IMR-90 (cell line): Measurements from ENCODE around the gene RPL26. TPM values are rescaled to one million over a fixed set of nuclear protein-coding genes. Genes with fewer than 3 reads are reported as not detected.

Source experiments
- ATAC-seq: fragments of 200-7000 bp; cut with Tn5 transposase; 2 replicates; pipeline ENCODE4 v1.9.1; 2020; ENCODE audit warnings: low read depth, mild to moderate bottlenecking, moderate library complexity
- BruUV-seq: library from RNA; stranded (reverse); fragments of 400-500 nt; replicated peaks from 2 replicates; lab custom pipeline; 2021; lab: Mats Ljungman, UMichigan
- CTCF ChIA-PET: fragments of 300-600 bp; formaldehyde crosslinking; extraction: SDS; loops from one replicate; lab custom pipeline; 2021; ENCODE audit warnings: antibody characterized with exemption; lab: Yijun Ruan, JAX
- POLR2A ChIA-PET: fragments of 300-600 bp; sonication (Branson Sonifier 250); formaldehyde crosslinking; loops from one replicate; lab custom pipeline; 2022; ENCODE audit warnings: antibody characterized with exemption; ENCODE audit not compliant: unreplicated experiment; lab: Charles Lee
- DNase-seq: peaks from one replicate; pipeline ENCODE4 v3.0.0; 2013
- H2AFZ ChIP-seq: replicated peaks from 2 replicates; pipeline ENCODE3; 2013; ENCODE audit warnings: low read length, mild to moderate bottlenecking; ENCODE audit not compliant: poor library complexity
- H2AK5ac ChIP-seq: 2 replicates; pipeline ENCODE4 v1.6.1; 2013; ENCODE audit warnings: low read depth, low read length, inconsistent platforms
- H2AK9ac ChIP-seq: replicated peaks from 2 replicates; pipeline ENCODE3; 2013; ENCODE audit warnings: mild to moderate bottlenecking, low read depth, low read length, moderate library complexity; ENCODE audit not compliant: poor library complexity
- H2BK120ac ChIP-seq: 2 replicates; pipeline ENCODE4 v1.6.1; 2013; ENCODE audit warnings: low read depth, low read length, inconsistent platforms
- H2BK15ac ChIP-seq: 3 replicates; pipeline ENCODE4 v1.6.1; 2013; ENCODE audit warnings: low read depth, low read length, inconsistent platforms
- H2BK20ac ChIP-seq: 2 replicates; pipeline ENCODE4 v1.6.1; 2013; ENCODE audit warnings: low read depth, mild to moderate bottlenecking, inconsistent platforms, low read length, moderate library complexity
- H2BK5ac ChIP-seq: 2 replicates; pipeline ENCODE4 v1.6.1; 2013; ENCODE audit warnings: mild to moderate bottlenecking, low read depth, low read length, inconsistent platforms; ENCODE audit not compliant: poor library complexity, severe bottlenecking
- H3K14ac ChIP-seq: replicated peaks from 2 replicates; pipeline ENCODE4 v1.6.1; 2013; ENCODE audit warnings: low read depth, low read length, inconsistent platforms
- H3K18ac ChIP-seq: 2 replicates; pipeline ENCODE4 v1.6.1; 2013; ENCODE audit warnings: low read depth, low read length, control low read depth
- H3K23ac ChIP-seq: 2 replicates; pipeline ENCODE4 v1.6.1; 2013; ENCODE audit warnings: low read depth, low read length, inconsistent platforms
- H3K27ac ChIP-seq: 2 replicates; pipeline ENCODE4 v1.5.1; 2013; ENCODE audit warnings: mild to moderate bottlenecking, control low read depth, low read length; ENCODE audit not compliant: insufficient read depth
- H3K27me3 ChIP-seq: 2 replicates; pipeline ENCODE4 v1.6.1; 2013; ENCODE audit warnings: low read length; ENCODE audit not compliant: control insufficient read depth, insufficient read depth
- H3K36me3 ChIP-seq: 2 replicates; pipeline ENCODE4 v1.6.1; 2013; ENCODE audit warnings: low read length, mixed read lengths; ENCODE audit not compliant: control insufficient read depth, insufficient read depth
- H3K4ac ChIP-seq: 2 replicates; pipeline ENCODE4 v1.6.1; 2013; ENCODE audit warnings: low read depth, low read length, inconsistent platforms
- H3K4me1 ChIP-seq: 2 replicates; pipeline ENCODE4 v1.6.1; 2013; ENCODE audit warnings: low read length, mixed read lengths; ENCODE audit not compliant: control insufficient read depth, insufficient read depth
- H3K4me2 ChIP-seq: 2 replicates; pipeline ENCODE4 v1.6.1; 2013; ENCODE audit warnings: low read depth, mild to moderate bottlenecking, control low read depth, low read length, moderate library complexity
- H3K4me3 ChIP-seq: 2 replicates; pipeline ENCODE4 v1.5.1; 2013; ENCODE audit warnings: low read depth, mild to moderate bottlenecking, control low read depth, low read length, moderate library complexity; ENCODE audit not compliant: insufficient read depth
- H3K56ac ChIP-seq: 2 replicates; pipeline ENCODE4 v1.6.1; 2013; ENCODE audit warnings: low read length, inconsistent platforms; ENCODE audit not compliant: insufficient read depth; ENCODE audit errors: extremely low read depth
- H3K79me1 ChIP-seq, 2 experiments: 2 replicates each; pipeline ENCODE4 v1.6.1; 2013; ENCODE audit warnings: low read length in 2 of 2, inconsistent platforms in 1 of 2, low read depth in 1 of 2
- H3K9ac ChIP-seq: 2 replicates; pipeline ENCODE4 v1.6.1; 2013; ENCODE audit warnings: low read depth, low read length, control low read depth
- H3K9me1 ChIP-seq: 2 replicates; pipeline ENCODE4 v1.6.1; 2013; ENCODE audit warnings: low read length, inconsistent platforms; ENCODE audit not compliant: insufficient read depth
- H3K9me3 ChIP-seq: 2 replicates; pipeline ENCODE4 v1.6.1; 2013; ENCODE audit warnings: low read length; ENCODE audit not compliant: control insufficient read depth, insufficient read depth
- H4K20me1 ChIP-seq: 2 replicates; pipeline ENCODE4 v1.6.1; 2013; ENCODE audit warnings: low read length, inconsistent platforms; ENCODE audit not compliant: insufficient read depth
- H4K5ac ChIP-seq: 2 replicates; pipeline ENCODE4 v1.6.1; 2013; ENCODE audit warnings: mild to moderate bottlenecking, low read depth, low read length, control low read depth
- H4K8ac ChIP-seq, 2 experiments: 2 replicates each; pipeline ENCODE4 v1.6.1; 2013; ENCODE audit warnings: low read depth in 2 of 2, low read length in 2 of 2, control low read depth in 1 of 2, inconsistent platforms in 1 of 2
- H4K91ac ChIP-seq: 2 replicates; pipeline ENCODE4 v1.6.1; 2013; ENCODE audit warnings: low read depth, low read length, inconsistent platforms; ENCODE audit not compliant: insufficient read depth
- BHLHE40 ChIP-seq: fragments of 150-350 bp; IDR thresholded peaks from 2 replicates; pipeline ENCODE4 v1.6.1; 2016; ENCODE audit warnings: mild to moderate bottlenecking, low read depth, low read length
- CEBPB ChIP-seq: IDR thresholded peaks from 2 replicates; pipeline ENCODE4 v1.6.1; 2012; ENCODE audit warnings: low read depth, low read length, improper control_type of control experiment
- CHD1 ChIP-seq: IDR thresholded peaks from 2 replicates; pipeline ENCODE4 v1.6.1; 2012; ENCODE audit warnings: low read depth, low read length, improper control_type of control experiment
- FOS ChIP-seq: fragments of 150-350 bp; IDR thresholded peaks from 2 replicates; pipeline ENCODE4 v1.6.1; 2016; ENCODE audit warnings: low read depth, low read length
- MAFK ChIP-seq: IDR thresholded peaks from 2 replicates; pipeline ENCODE4 v1.6.1; 2012; ENCODE audit warnings: low read depth, low read length, improper control_type of control experiment
- MAZ ChIP-seq: IDR thresholded peaks from 2 replicates; pipeline ENCODE4 v1.6.1; 2012; ENCODE audit warnings: low read depth, mild to moderate bottlenecking, low read length, improper control_type of control experiment, moderate library complexity, borderline replicate concordance
- MXI1 ChIP-seq: IDR thresholded peaks from 2 replicates; pipeline ENCODE4 v1.6.1; 2012; ENCODE audit warnings: low read depth, mild to moderate bottlenecking, low read length, moderate library complexity, borderline replicate concordance
- NFE2L2 ChIP-seq: fragments of 150-350 bp; IDR thresholded peaks from 2 replicates; pipeline ENCODE4 v1.6.1; 2016; ENCODE audit warnings: low read depth, mild to moderate bottlenecking, low read length
- POLR2A ChIP-seq: IDR thresholded peaks from 2 replicates; pipeline ENCODE4 v1.6.1; 2012; ENCODE audit warnings: mild to moderate bottlenecking, low read depth, low read length
- RAD21 ChIP-seq: IDR thresholded peaks from 2 replicates; pipeline ENCODE4 v1.6.1; 2012; ENCODE audit warnings: low read length, improper control_type of control experiment
- RCOR1 ChIP-seq: IDR thresholded peaks from 2 replicates; pipeline ENCODE4 v1.6.1; 2012; ENCODE audit warnings: mild to moderate bottlenecking, low read length, improper control_type of control experiment; ENCODE audit not compliant: insufficient replicate concordance
- RFX5 ChIP-seq: IDR thresholded peaks from 2 replicates; pipeline ENCODE4 v1.8.0; 2012; ENCODE audit warnings: low read depth, mild to moderate bottlenecking, low read length, moderate library complexity
- SMC3 ChIP-seq: fragments of 150-350 bp; IDR thresholded peaks from 2 replicates; pipeline ENCODE4 v1.6.1; 2016; ENCODE audit warnings: low read depth, mild to moderate bottlenecking, antibody characterized with exemption, low read length, moderate library complexity
- WGBS, 2 experiments: methylation state at CpG; one replicate each; pipeline versions ENCODE4 v1.1.5 to v1.1.7; 2013; ENCODE audit warnings: missing lambda C conversion rate in 2 of 2; ENCODE audit not compliant: insufficient read length in 1 of 2; ENCODE audit errors: extremely low coverage in 2 of 2; 5-methylcytosine and 5-hydroxymethylcytosine counted together
- dilution Hi-C: fragments of 300-500 bp; cut with HindIII; formaldehyde crosslinking; loops from one replicate; pipeline ENCODE4 v1.14.3; 2018; ENCODE audit warnings: low sequenced_read_pairs; ENCODE audit not compliant: unreplicated experiment
- in situ Hi-C: fragments of 300-500 bp; cut with MboI; formaldehyde crosslinking; loops from 3 replicates; pipeline ENCODE4 v1.14.3; 2019; ENCODE audit warnings: low sequenced_read_pairs, inconsistent platforms, mixed read lengths
- intact Hi-C: fragments of 100-400 bp; cut with micrococcal nuclease; formaldehyde crosslinking; loops from 2 replicates; pipeline ENCODE4 v1.10.0; 2022
- polyA plus RNA-seq, 3 experiments: library from polyadenylated mRNA; depleted of rRNA; stranded (reverse); fragments of >200 nt; gene quantifications; 2 replicates each; pipeline ENCODE4 v1.2.3, GENCODE V29; 2012; ENCODE audit warnings: low replicate concordance in 1 of 3
- total RNA-seq: library from RNA; depleted of rRNA; stranded (reverse); fragments of >200 nt; gene quantifications from 2 replicates; pipeline ENCODE4 v1.2.3, GENCODE V29; 2012
- TF ChIP-seq, protein P1 (sequence below): conservative IDR thresholded peaks from 2 replicates; pipeline ENCODE4 v1.5.1; 2012; ENCODE audit warnings: mild to moderate bottlenecking, low read depth, low read length, improper control_type of control experiment
- TF ChIP-seq, protein P2 (sequence below): fragments of 150-350 bp; IDR thresholded peaks from 2 replicates; pipeline ENCODE4 v1.6.1; 2017; ENCODE audit warnings: mild to moderate bottlenecking, antibody characterized with exemption, low read length, low read depth
- TF ChIP-seq, protein P3 (sequence below): fragments of 150-350 bp; IDR thresholded peaks from 2 replicates; pipeline ENCODE4 v1.6.1; 2016; ENCODE audit warnings: low read depth, mild to moderate bottlenecking, low read length, moderate library complexity, borderline replicate concordance

RPL26 gene
- total and polyA plus RNA-seq, 2 of the 4 experiments (the other 2 are of a cell fraction): 4,763 to 5,013 TPM

DNA sequence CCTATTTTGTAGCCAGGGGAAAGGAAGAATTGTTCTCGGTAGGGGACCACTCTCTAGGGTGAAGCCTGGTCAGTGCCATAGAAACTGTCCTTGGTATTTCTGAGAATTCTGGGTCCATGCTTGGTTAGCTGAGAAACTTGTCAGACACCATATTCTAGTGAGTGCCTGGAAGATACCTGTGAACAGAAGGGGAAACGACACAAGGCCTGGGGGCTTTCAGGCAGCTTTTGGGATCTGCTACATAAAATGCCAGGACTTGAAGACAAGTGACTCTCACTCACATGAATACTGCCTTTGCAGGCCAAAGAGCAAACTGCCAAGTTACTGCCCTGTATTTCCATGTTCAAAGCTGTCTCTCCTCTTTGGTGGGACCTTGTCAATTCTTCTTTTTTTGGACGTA lies 25.1 kb downstream of the RPL26 start:
- Histone ChIP-seq H4K20me1 (no peaks in the 10 kb centered on the region), H2BK20ac (no peak overlapping the region), H4K5ac (no peak overlapping the region), H2BK120ac (no peak overlapping the region), H3K9me3 (no peaks in the 10 kb centered on the region), H3K27ac (no peak overlapping the region), H3K23ac (no peak overlapping the region), H3K4ac (no peak overlapping the region), H3K9me1 (peaks cover 9% of the 10 kb centered on the region; the same call in 1 of the 2 replicates), H2AK5ac (no peak overlapping the region), H3K27me3 (no peaks in the 10 kb centered on the region), H3K36me3 (no peaks in the 10 kb centered on the region), H3K4me3 (no peak overlapping the region), H3K79me1 (peaks cover 0 to 11% of the 10 kb centered on the region in 2 experiments; a peak in 2 of 4 replicates), H2AK9ac (no peak overlapping the region), H3K14ac (no peak overlapping the region), H3K4me1 (peaks cover 7% of the 10 kb centered on the region), H2AFZ (no peak overlapping the region), H2BK5ac (no peak overlapping the region), H3K18ac (no peak overlapping the region), H4K8ac (no peak overlapping the region), H3K56ac (no peak overlapping the region), H2BK15ac (no peak overlapping the region), H3K9ac (no peak overlapping the region), H3K4me2 (no peak overlapping the region), H4K91ac (no peak overlapping the region)
- in situ Hi-C loops: no loop called here
- ChIA-PET POLR2A (no interaction called here), CTCF (no interaction called here)
- TF ChIP-seq MXI1: no peak
- TF ChIP-seq MAZ: no peak
- no peak for TF ChIP-seq FOS
- TF ChIP-seq, protein P1, sequence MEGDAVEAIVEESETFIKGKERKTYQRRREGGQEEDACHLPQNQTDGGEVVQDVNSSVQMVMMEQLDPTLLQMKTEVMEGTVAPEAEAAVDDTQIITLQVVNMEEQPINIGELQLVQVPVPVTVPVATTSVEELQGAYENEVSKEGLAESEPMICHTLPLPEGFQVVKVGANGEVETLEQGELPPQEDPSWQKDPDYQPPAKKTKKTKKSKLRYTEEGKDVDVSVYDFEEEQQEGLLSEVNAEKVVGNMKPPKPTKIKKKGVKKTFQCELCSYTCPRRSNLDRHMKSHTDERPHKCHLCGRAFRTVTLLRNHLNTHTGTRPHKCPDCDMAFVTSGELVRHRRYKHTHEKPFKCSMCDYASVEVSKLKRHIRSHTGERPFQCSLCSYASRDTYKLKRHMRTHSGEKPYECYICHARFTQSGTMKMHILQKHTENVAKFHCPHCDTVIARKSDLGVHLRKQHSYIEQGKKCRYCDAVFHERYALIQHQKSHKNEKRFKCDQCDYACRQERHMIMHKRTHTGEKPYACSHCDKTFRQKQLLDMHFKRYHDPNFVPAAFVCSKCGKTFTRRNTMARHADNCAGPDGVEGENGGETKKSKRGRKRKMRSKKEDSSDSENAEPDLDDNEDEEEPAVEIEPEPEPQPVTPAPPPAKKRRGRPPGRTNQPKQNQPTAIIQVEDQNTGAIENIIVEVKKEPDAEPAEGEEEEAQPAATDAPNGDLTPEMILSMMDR: no peak
- no peak for TF ChIP-seq MAFK
- no peak for TF ChIP-seq CEBPB
- no peak for TF ChIP-seq SMC3
- no peak for TF ChIP-seq BHLHE40
- TF ChIP-seq, protein P2, sequence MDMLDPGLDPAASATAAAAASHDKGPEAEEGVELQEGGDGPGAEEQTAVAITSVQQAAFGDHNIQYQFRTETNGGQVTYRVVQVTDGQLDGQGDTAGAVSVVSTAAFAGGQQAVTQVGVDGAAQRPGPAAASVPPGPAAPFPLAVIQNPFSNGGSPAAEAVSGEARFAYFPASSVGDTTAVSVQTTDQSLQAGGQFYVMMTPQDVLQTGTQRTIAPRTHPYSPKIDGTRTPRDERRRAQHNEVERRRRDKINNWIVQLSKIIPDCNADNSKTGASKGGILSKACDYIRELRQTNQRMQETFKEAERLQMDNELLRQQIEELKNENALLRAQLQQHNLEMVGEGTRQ: no peak
- TF ChIP-seq NFE2L2: no peak
- no peak for TF ChIP-seq RAD21
- TF ChIP-seq POLR2A: no peak
- TF ChIP-seq, protein P3, sequence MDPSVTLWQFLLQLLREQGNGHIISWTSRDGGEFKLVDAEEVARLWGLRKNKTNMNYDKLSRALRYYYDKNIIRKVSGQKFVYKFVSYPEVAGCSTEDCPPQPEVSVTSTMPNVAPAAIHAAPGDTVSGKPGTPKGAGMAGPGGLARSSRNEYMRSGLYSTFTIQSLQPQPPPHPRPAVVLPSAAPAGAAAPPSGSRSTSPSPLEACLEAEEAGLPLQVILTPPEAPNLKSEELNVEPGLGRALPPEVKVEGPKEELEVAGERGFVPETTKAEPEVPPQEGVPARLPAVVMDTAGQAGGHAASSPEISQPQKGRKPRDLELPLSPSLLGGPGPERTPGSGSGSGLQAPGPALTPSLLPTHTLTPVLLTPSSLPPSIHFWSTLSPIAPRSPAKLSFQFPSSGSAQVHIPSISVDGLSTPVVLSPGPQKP: no peak
- no peak for TF ChIP-seq RCOR1
- TF ChIP-seq RFX5: no peak
- no peak for TF ChIP-seq CHD1
- WGBS, 2 experiments: 100% methylated on average over 1 of the region's 3 CpGs; no CpG with 5 or more reads in 1 of the 2 experiments
- dilution Hi-C loops: no loop called here
- ATAC-seq: no peak
- BruUV-seq: no TSS peak
- no peak for DNase-seq
- intact Hi-C loops: no loop called here
